Activated T-cell treated with anti-CD3 and anti-CD28 coated beads, Interleukin-2, amount 50 U/mL, for 72 hours (primary cell): Measurements from ENCODE around the gene ASXL1. TPM values are rescaled to one million over a fixed set of nuclear protein-coding genes. Genes with fewer than 3 reads are reported as not detected.
A peak's percentile ranks its signal among the peaks of the same experiment; 100 is the strongest.
"Not testable (repeated sequence)": the region's sequence is repeated elsewhere in the genome, so short reads cannot be mapped to it uniquely, and the experiment has no call there.

Experiments
- ATAC-seq, 2 donors: fragments of 150-1000 bp; cut with Tn5 transposase; replicated peaks in 1 of 2; 2 replicates each; pipeline ENCODE4 v1.10.0; 2021; ENCODE audit warnings: moderate library complexity in 2 of 2, mild to moderate bottlenecking in 1 of 2
- DNase-seq, 2 donors: peaks; one replicate each; pipeline ENCODE4 v3.0.0; 2021 to 2022; ENCODE audit warnings: mixed read lengths in 1 of 2
- H3K27ac Mint-ChIP-seq: one replicate; pipeline ENCODE4 v1.8.0; 2022; ENCODE audit warnings: mild to moderate bottlenecking, moderate library complexity, mixed read lengths
- H3K27me3 Mint-ChIP-seq: one replicate; pipeline ENCODE4 v1.8.0; 2022; ENCODE audit warnings: low read depth, mixed read lengths
- H3K36me3 Mint-ChIP-seq, 2 donors: one replicate each; pipeline ENCODE4 v1.8.0; 2022; ENCODE audit warnings: mixed read lengths in 2 of 2, mild to moderate bottlenecking in 1 of 2; ENCODE audit not compliant: insufficient read depth in 2 of 2
- H3K4me1 Mint-ChIP-seq: one replicate; pipeline ENCODE4 v1.8.0; 2022; ENCODE audit warnings: low read depth, mixed read lengths
- H3K4me3 Mint-ChIP-seq, 2 donors: one replicate each; pipeline ENCODE4 v1.8.0; 2022; ENCODE audit warnings: mild to moderate bottlenecking in 2 of 2, mixed read lengths in 2 of 2, moderate library complexity in 2 of 2
- H3K9me3 Mint-ChIP-seq, 2 donors: one replicate each; pipeline ENCODE4 v1.8.0; 2022; ENCODE audit warnings: mixed read lengths in 2 of 2
- total RNA-seq, 2 donors: library from RNA; stranded (reverse); gene quantifications; one replicate each; pipeline ENCODE4 v1.2.3, GENCODE V29; 2022

ASXL1 gene
- total RNA-seq, 2 donors from 2014 or later: 158 to 168 TPM

DNA sequence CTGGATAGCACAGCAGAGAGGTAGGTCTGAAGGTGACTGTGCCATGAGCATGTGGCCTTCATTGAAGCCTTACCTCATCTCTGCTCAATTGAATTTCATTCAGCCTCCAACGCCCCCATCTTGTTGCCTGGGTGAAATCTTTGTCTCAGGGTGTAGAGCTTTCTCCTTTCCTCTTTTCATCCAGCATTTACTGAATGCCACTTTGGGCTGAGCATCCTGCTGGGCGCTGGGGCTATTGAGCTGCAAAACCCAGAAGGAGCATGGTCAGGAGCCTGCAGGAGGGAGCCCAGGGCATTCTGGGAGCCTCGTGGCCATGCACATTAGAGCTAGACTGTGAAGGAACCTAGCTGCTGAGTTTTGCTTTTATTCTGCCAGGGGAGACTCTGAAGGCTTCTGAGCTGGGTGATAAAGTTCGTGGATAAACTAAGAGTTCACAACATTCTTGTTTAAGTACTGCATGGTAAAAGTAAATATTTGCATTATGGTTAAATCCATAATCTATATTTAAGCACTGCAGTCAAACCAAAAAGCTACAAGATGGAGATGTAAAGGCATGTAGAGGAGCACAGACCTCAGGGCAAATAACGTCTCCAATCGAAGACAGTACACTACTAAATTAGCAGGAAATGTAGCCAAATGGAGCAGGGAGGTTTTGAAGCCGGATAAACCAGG, 13.2 kb upstream of the ASXL1 start:
- Mint-ChIP-seq H3K9me3 (peaks cover 0 to 1% of the 10 kb centered on the region in 2 donors), H3K27ac (no peak overlapping the region), H3K36me3 (peaks cover 5 to 10% of the 10 kb centered on the region in 2 donors), H3K4me3 (no peak overlapping the region), H3K27me3 (no peaks in the 10 kb centered on the region), H3K4me1 (peaks cover 7% of the 10 kb centered on the region)
- no peak for DNase-seq
- ATAC-seq: no peak

DNA sequence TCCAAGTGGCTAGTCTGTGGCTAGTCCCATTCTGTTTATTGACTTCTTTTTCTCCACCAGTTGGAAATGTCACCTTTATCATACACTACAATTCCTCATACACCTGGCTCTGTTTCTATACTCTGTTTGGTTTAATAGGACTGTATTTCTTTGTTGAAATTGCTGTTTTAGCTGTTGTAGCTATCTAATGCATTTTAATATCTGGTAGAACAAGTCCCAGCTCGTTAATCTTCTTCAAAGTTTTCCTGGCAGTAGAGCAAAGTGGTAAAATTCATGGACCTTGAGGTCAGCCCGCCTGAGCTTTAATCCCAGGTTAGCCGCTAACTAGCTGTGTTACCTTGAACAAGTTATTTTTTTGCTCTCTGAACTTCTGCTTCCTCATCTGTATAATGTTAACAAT, 9.9 kb upstream of the ASXL1 start:
- Mint-ChIP-seq H3K4me3 (no peak overlapping the region), H3K27me3 (no peaks in the 10 kb centered on the region), H3K9me3 (no peaks in the 10 kb centered on the region), H3K36me3 (peaks cover 5 to 9% of the 10 kb centered on the region in 2 donors), H3K4me1 (peaks cover 5% of the 10 kb centered on the region), H3K27ac (no peak overlapping the region)
- ATAC-seq (no peak), DNase-seq (no peak)

DNA sequence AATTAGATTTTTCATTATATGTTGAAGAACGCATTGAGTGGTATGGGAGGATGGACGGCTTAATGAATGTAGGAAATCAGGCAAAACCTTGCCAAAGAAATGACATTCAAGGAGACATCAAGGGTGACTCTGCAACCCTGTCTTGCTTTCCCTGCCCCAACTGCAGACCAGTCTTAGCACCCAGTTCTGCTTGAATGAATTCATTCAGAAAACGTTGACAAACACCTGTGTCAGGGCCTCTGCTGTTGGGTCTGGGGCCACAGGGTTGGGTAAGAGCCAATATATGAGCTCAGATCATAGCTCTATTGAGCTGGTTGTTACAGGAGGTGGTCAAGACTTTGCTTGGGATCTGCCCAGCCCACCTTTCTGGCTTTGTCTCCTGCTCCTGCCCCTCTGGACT, 7.7 kb upstream of the ASXL1 start:
- H3K27me3 Mint-ChIP-seq: no peaks in the 10 kb centered on the region
- H3K36me3 Mint-ChIP-seq: peaks cover 7 to 9% of the 10 kb centered on the region in 2 donors
- H3K4me1 Mint-ChIP-seq: peaks cover 26% of the 10 kb centered on the region
- no peak overlapping the region for H3K4me3 Mint-ChIP-seq
- ATAC-seq: no peak
- no peak overlapping the region for H3K27ac Mint-ChIP-seq
- no peak for DNase-seq
- no peaks in the 10 kb centered on the region for H3K9me3 Mint-ChIP-seq

DNA sequence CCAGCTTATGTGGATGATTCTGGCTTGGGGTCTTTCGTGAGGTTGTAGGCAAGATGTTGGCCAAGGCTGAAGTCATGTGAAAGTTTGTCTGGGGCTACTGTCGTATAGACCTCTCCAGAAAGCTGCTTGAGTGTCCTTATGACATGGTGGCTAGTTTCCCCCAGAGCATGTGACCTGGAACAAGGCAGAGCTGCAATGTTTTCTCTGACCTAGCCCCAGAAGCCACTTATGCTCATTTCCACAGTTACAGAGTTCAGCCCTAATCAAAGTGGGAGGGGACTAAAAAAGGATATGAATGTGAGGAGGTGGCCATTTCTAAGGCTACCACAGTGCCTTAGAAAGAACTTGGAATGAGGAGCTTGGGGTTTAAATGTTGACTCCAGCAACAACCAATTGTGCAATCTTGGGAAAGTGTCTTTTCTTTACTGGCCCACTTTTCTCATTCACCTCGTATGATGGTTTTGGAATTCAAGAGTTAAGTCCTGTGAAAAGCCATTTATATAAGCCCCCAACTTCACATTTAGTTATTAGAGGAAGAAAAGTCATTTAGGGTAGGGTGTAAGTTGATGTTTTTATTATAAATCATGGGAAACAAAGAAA, 5.9 kb upstream of the ASXL1 start:
- ATAC-seq: no peak
- Mint-ChIP-seq H3K9me3 (no peaks in the 10 kb centered on the region), H3K27me3 (no peaks in the 10 kb centered on the region), H3K4me3 (no peak overlapping the region), H3K4me1 (peaks cover 44% of the 10 kb centered on the region), H3K27ac (peak overlapping the region; percentile 41), H3K36me3 (peaks cover 7 to 11% of the 10 kb centered on the region in 2 donors)
- DNase-seq: no peak

DNA sequence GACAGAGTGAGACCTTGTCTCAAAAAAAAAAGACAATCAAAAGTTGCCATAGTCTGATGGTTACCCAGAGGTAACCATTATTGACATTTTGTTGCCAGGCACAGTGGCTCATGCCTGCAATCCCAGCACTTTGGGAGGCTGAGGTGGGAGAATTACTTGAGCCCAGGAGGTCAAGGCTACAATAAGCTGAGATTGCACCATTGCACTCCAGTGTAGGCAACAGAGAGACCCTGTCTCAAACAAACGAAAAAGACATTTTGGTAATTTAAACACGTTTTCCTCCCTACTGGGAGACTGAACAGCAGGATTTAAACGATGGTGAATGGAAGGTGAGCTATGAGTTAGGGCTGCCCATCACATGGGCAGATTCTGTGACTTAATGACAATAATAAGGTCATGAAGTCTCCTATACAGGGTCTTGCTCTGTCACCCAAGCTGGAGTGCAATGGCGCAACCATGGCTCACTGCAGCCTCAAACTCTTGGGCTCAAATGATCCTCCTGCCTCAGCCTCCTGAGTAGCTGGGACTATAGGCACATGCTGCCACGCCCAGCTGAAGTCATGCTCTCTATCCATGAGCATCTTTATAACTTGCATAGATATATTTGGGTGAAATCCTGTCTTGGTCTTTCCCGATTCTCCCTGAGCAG, 4.2 kb upstream of the ASXL1 start:
- DNase-seq (no peak), ATAC-seq (no peak)
- Mint-ChIP-seq H3K9me3 (no peaks in the 10 kb centered on the region), H3K4me3 (peak overlapping the region; percentile 68 to 84), H3K27ac (peak overlapping the region; percentile 98), H3K4me1 (peaks cover 50% of the 10 kb centered on the region), H3K36me3 (peaks cover 7 to 8% of the 10 kb centered on the region in 2 donors), H3K27me3 (no peaks in the 10 kb centered on the region)

DNA sequence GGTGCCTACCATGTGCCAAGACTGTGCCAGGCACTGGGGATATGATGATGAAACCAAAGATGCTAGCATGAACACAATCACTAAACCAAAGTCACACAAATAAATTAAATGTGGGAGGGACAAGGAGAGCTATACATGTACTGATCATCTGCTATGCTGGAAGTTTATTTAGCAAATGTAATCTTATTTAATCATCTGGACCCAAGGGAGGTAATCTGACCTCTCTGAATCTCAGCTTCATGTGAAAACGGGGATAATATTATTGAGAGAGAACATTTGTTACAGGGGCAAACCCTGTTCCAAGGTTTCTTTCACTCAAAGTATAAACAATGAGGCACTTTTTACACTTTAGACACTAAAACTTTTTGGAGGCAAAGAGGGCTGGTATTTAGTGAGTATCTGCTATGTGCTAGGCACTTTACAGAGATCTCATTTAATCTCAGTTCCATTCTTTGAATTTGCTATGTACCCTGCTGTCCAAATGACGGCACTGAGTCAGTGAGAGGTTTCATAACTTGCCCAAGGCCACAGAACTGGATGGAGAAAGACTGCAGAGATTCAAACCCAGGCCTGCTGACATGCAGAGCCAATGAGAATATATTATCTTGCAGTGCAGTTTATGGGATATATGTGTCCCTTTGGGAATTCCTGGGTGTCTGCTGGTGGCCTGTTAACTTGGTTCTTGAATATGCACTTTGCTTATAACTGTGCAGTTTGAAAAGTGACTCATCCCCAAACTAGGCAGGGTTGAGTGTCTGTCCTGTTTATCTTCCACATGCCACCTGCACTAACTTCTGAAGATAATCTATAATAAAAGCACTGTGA, 3.3 kb upstream of the ASXL1 start:
- Mint-ChIP-seq H3K9me3 (no peaks in the 10 kb centered on the region), H3K4me1 (peaks cover 56% of the 10 kb centered on the region), H3K27me3 (no peaks in the 10 kb centered on the region), H3K27ac (peak overlapping the region; percentile 98), H3K36me3 (peaks cover 9 to 13% of the 10 kb centered on the region in 2 donors), H3K4me3 (peak overlapping the region; percentile 68 to 84)
- DNase-seq: peak; percentile 51 to 53
- ATAC-seq: peak; percentile 20 to 28

DNA sequence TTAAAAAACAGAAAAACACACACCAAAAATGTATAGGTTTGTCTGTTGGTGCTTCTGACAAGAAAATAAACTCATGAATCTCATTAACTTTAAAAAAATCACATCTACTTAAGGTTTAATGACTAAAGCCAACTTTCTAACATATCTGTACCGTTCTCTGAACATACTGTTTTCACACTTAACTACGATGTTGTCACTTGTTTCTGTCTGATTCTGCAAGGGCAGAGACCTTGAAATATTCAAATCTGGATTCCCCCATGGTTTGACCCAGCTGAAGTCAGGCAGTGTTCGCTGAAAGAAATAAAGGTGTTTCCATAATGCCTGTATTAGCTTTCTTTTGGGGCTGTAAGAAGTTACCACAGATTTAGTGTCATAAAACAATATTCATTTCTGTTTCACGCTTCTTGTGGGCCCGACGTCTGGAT, 2.7 kb upstream of the ASXL1 start:
- peak; percentile 41 to 51 for ATAC-seq
- DNase-seq: peak; percentile 49 to 50
- Mint-ChIP-seq H3K27me3 (no peaks in the 10 kb centered on the region), H3K36me3 (peaks cover 9 to 19% of the 10 kb centered on the region in 2 donors), H3K27ac (peak overlapping the region; percentile 98), H3K4me3 (peak overlapping the region; percentile 68 to 84), H3K9me3 (no peaks in the 10 kb centered on the region), H3K4me1 (peaks cover 62% of the 10 kb centered on the region)

DNA sequence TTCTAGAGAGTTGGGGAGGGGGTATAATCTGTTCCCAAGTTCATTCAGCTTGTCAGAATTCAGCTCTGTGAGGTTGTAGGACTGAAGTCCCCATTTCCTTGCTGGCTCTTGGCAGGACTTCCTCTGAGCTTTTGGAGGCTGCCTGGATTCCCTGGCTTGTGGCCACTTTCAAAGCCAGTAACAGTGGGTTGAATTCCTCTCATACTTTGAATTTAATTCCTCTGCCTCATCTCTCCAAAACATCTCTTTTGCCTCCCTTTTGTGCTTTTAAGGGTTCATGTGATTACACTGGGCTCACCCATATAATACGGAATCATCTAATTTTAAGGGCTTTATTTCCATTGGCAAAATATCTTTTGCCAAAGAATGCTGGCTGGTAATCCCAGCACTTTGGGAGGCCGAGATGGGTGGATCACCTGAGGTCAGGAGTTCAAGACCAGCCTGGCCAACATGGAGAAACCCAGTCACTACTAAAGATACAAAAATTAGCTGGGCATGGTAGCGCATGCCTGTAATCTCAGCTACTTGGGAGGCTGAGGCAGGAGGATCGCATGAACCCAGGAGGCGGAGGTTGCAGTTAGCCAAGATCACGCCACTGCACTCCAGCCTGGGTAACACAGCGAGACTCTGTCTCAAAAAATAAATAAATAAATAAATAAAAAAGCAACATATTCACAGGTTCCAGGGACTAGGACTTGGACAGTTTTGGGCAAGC, 2.1 kb upstream of the ASXL1 start:
- DNase-seq, ATAC-seq, H3K27me3 Mint-ChIP-seq, H3K9me3 Mint-ChIP-seq: not testable (repeated sequence)
- Mint-ChIP-seq H3K4me3 (peak overlapping the region; percentile 88 to 90), H3K4me1 (peaks cover 69% of the 10 kb centered on the region), H3K36me3 (peaks cover 8 to 22% of the 10 kb centered on the region in 2 donors), H3K27ac (peak overlapping the region; percentile 98)

DNA sequence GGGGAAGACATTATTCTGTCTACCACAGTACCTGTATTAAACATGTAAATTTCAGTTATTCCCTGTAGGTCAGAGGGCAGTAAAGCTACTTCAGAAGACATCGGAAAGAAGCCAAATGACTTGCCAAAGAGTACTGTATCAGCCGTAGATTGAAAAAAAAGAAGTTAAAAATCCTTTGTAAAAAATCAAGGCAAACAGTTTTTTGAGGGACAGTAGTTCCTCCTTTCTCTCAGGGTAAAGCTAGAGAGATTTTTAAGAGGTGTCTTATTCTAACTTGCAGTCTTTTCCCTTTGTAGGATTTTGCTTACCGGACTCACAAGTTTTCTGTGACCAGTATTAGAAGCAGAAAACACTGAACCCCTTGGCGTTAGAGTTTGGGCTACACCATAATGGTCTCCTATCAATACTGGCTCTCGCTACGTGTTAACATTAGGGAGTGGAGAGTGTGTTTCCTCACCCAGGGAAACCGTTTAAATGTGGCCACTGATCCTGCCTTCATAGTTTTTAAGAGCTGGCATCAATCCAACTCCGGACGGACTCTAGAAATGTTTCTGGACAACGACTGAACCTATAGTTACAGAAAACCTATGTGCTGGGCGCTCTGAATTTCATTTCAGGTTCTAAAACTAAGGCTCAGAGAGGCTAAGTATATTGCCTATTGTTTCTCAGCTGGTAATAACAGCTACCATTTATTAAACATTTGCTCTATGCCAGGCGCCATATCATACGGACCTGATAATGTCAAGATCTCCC, 1.3 kb upstream of the ASXL1 start:
- peak overlapping the region; percentile 94 for H3K27ac Mint-ChIP-seq

DNA sequence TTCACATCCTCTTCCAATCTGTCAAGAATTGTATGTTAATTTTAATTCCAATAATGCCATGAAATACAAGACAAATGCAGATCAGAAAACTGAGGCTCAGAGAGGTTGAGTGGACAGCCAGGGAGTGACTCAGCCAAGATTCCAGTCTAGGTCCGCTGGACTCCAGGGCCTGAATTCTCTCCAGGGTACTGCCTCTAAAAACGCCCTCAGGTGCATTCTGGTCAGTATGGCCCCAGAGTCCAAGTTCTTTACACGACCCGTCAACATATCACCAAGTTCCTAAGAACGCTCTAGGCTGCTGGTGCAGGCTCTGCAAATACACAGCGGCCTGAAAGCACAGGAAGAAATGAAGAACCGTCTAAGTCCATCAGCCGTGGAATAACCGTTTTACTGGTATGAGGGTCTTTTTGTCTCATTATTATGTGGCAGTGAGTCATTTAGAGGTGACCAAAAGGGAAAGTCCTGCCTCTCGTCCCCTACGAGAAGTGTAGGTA, 709 bp upstream of the ASXL1 start:
- H3K27ac Mint-ChIP-seq: peak overlapping the region; percentile 94
- no peak for ATAC-seq
- peak overlapping the region; percentile 88 to 90 for H3K4me3 Mint-ChIP-seq
- peaks cover 8 to 30% of the 10 kb centered on the region in 2 donors for H3K36me3 Mint-ChIP-seq
- no peak for DNase-seq
- no peaks in the 10 kb centered on the region for H3K27me3 Mint-ChIP-seq
- H3K9me3 Mint-ChIP-seq: no peaks in the 10 kb centered on the region
- peaks cover 78% of the 10 kb centered on the region for H3K4me1 Mint-ChIP-seq

More for the DNA sequence above, 1.3 kb upstream of the ASXL1 start:
- Mint-ChIP-seq H3K9me3 (no peaks in the 10 kb centered on the region), H3K36me3 (peaks cover 8 to 24% of the 10 kb centered on the region in 2 donors), H3K4me1 (peaks cover 76% of the 10 kb centered on the region), H3K4me3 (peak overlapping the region; percentile 88 to 90), H3K27me3 (no peaks in the 10 kb centered on the region)
- DNase-seq (no peak), ATAC-seq (no peak)

DNA sequence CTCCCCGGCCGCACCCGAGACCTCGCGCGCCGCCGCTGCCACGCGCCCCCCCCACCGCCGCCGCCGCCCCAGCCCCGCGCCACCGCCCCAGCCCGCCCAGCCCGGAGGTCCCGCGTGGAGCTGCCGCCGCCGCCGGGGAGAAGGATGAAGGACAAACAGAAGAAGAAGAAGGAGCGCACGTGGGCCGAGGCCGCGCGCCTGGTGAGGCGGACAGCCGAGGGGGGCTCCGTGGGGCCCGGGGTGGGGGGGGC, 426 bp downstream of the ASXL1 start:
- peaks cover 6 to 30% of the 10 kb centered on the region in 2 donors for H3K36me3 Mint-ChIP-seq
- H3K27ac Mint-ChIP-seq: no peak overlapping the region

More for the DNA sequence above, 426 bp downstream of the ASXL1 start:
- no peak for DNase-seq
- Mint-ChIP-seq H3K4me1 (peaks cover 86% of the 10 kb centered on the region), H3K9me3 (no peaks in the 10 kb centered on the region), H3K27me3 (no peaks in the 10 kb centered on the region), H3K4me3 (peak overlapping the region in 1 of 2 donors; percentile 27)
- ATAC-seq: no peak
